Neural progenitor cell (in vitro differentiated cells): ENCODE data around the gene C1QTNF2.

Experiments used
- EZH2 ChIP-seq: fragments of 200-600 bp; sonication (generic); IDR thresholded peaks from 2 replicates; pipeline ENCODE4 v1.6.1; 2017; ENCODE audit warnings: antibody characterized with exemption, mild to moderate bottlenecking, moderate library complexity
- EZH2phosphoT487 ChIP-seq: fragments of 200-600 bp; sonication (generic); IDR thresholded peaks from 2 replicates; pipeline ENCODE4 v1.6.1; 2017; ENCODE audit warnings: antibody characterized with exemption
- TF ChIP-seq, protein P1 (sequence below): fragments of 200-600 bp; sonication (generic); IDR thresholded peaks from 2 replicates; pipeline ENCODE4 v1.5.1; 2017; ENCODE audit warnings: antibody characterized with exemption, mild to moderate bottlenecking

DNA sequence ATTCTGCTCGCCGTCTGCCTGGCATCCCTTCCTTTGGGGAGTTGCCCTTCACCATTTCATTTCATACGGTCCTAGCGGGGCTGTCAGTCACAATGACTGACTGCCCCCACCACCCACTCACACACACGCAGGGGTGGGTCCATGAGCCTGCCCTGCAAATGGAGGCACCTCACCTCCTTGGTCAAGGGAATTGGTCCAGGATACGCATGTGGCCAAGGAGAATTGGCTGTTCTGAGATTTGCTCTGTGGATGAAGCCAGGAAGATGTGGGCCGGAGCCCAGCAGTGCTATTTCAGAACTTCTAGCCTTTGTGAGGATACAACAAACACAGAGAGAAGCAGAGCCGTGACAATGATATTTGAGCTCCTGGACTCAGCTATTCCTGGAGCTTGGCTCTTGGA, 17.0 kb downstream of the C1QTNF2 start:
- TF ChIP-seq, protein P1, sequence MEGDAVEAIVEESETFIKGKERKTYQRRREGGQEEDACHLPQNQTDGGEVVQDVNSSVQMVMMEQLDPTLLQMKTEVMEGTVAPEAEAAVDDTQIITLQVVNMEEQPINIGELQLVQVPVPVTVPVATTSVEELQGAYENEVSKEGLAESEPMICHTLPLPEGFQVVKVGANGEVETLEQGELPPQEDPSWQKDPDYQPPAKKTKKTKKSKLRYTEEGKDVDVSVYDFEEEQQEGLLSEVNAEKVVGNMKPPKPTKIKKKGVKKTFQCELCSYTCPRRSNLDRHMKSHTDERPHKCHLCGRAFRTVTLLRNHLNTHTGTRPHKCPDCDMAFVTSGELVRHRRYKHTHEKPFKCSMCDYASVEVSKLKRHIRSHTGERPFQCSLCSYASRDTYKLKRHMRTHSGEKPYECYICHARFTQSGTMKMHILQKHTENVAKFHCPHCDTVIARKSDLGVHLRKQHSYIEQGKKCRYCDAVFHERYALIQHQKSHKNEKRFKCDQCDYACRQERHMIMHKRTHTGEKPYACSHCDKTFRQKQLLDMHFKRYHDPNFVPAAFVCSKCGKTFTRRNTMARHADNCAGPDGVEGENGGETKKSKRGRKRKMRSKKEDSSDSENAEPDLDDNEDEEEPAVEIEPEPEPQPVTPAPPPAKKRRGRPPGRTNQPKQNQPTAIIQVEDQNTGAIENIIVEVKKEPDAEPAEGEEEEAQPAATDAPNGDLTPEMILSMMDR, result no peak
- TF ChIP-seq EZH2 (no peak), EZH2phosphoT487 (no peak)
